Suprapubic skin (tissue), 4 donors: ENCODE results near the gene CENPS. TPM values are rescaled to one million over a fixed set of nuclear protein-coding genes. Genes with fewer than 3 reads are reported as not detected.
A peak's percentile ranks its signal among the peaks of the same experiment; 100 is the strongest.

Experiments
- DNase-seq, 2 donors: peaks; one replicate each; pipeline ENCODE4 v3.0.0-alpha.2; 2019; ENCODE audit warnings: low spot score in 2 of 2
- H3K27ac ChIP-seq: fragments of 200-600 bp; sonication (generic); one replicate; pipeline ENCODE4 v1.5.1; 2019
- H3K27me3 ChIP-seq: fragments of 200-600 bp; sonication (generic); one replicate; pipeline ENCODE4 v1.5.1; 2019
- H3K36me3 ChIP-seq: fragments of 200-600 bp; sonication (generic); one replicate; pipeline ENCODE4 v1.5.1; 2019
- H3K4me1 ChIP-seq: fragments of 200-600 bp; sonication (generic); one replicate; pipeline ENCODE4 v1.5.1; 2019
- H3K4me3 ChIP-seq: fragments of 200-600 bp; sonication (generic); one replicate; pipeline ENCODE4 v1.5.1; 2019; ENCODE audit warnings: mild to moderate bottlenecking
- H3K9me3 ChIP-seq: fragments of 200-600 bp; sonication (generic); one replicate; pipeline ENCODE4 v1.5.1; 2019
- CTCF ChIP-seq, 2 donors: fragments of 200-600 bp in 1 of 2; fragments of 450-650 bp in 1 of 2; sonication (generic) in 1 of 2; IDR thresholded peaks; one replicate each; pipeline ENCODE4 v1.5.1; 2016 to 2019; ENCODE audit warnings: antibody characterized with exemption in 2 of 2, mild to moderate bottlenecking in 1 of 2, moderate library complexity in 1 of 2
- EP300 ChIP-seq: sonication (generic); formaldehyde crosslinking; IDR thresholded peaks from one replicate; pipeline ENCODE4 v1.6.1; 2017; ENCODE audit warnings: antibody characterized with exemption
- POLR2A ChIP-seq, 2 donors: fragments of 450-650 bp; IDR thresholded peaks; one replicate each; pipeline ENCODE4 v1.6.1; 2017; ENCODE audit warnings: antibody characterized with exemption in 2 of 2, mild to moderate bottlenecking in 2 of 2, moderate library complexity in 2 of 2
- POLR2AphosphoS5 ChIP-seq, 3 donors: sonication (generic); formaldehyde crosslinking; IDR thresholded peaks; one replicate each; pipeline ENCODE4 v1.6.1; 2017; ENCODE audit warnings: antibody characterized with exemption in 3 of 3
- WGBS: methylation state at CpG from one replicate; pipeline ENCODE4 v1.1.5; 2018; 5-methylcytosine and 5-hydroxymethylcytosine counted together
- total RNA-seq, 4 donors: library from RNA; depleted of rRNA; stranded (reverse); fragments of >200 nt; gene quantifications; one replicate each; pipeline ENCODE4 v1.1.0, GENCODE V29; 2016

Gene CENPS
- total RNA-seq, 4 donors from 2014 or later: 0.62 to 3.6 (median 2.5) TPM; not detected in 1

- Histone ChIP-seq H3K4me1 (peaks cover 26% of the 10 kb centered on the region), H3K27ac (peak overlapping the region; percentile 81), H3K4me3 (peak overlapping the region; percentile 10), H3K36me3 (no peaks in the 10 kb centered on the region), H3K9me3 (no peaks in the 10 kb centered on the region), H3K27me3 (no peaks in the 10 kb centered on the region)
- 9% methylated on average over 3 of the region's 3 CpGs for WGBS
- no peak for DNase-seq
- no peak for TF ChIP-seq POLR2AphosphoS5 (IDR thresholded peaks at IDR 0.05)
- no peak for TF ChIP-seq POLR2A (IDR thresholded peaks at IDR 0.05)
- no peak for TF ChIP-seq EP300
- TF ChIP-seq CTCF (IDR thresholded peaks at IDR 0.05): no peak
Measured at GRCh38 chr1:10387677-10388386, 42.4 kb upstream of the CENPS start.

GRCh38 chr1:10388387-10388715 is 41.9 kb upstream of the CENPS start:
- no peak overlapping the region for H3K4me3 ChIP-seq
- H3K27me3 ChIP-seq: no peaks in the 10 kb centered on the region
- H3K27ac ChIP-seq: peak overlapping the region; percentile 81
- no peaks in the 10 kb centered on the region for H3K36me3 ChIP-seq
- no peak for TF ChIP-seq CTCF (IDR thresholded peaks at IDR 0.05)
- no peak for TF ChIP-seq POLR2A (IDR thresholded peaks at IDR 0.05)
- no peak for TF ChIP-seq EP300
- TF ChIP-seq POLR2AphosphoS5 (IDR thresholded peaks at IDR 0.05): no peak
- H3K4me1 ChIP-seq: peaks cover 26% of the 10 kb centered on the region
- no peak for DNase-seq
- WGBS: 57% methylated on average over 3 of the region's 3 CpGs
- no peaks in the 10 kb centered on the region for H3K9me3 ChIP-seq

GRCh38 chr1:10389271-10389973 is 40.8 kb upstream of the CENPS start:
- DNase-seq: no peak
- Histone ChIP-seq H3K36me3 (no peaks in the 10 kb centered on the region), H3K27me3 (no peaks in the 10 kb centered on the region), H3K27ac (no peak overlapping the region), H3K9me3 (no peaks in the 10 kb centered on the region), H3K4me3 (no peak overlapping the region), H3K4me1 (peaks cover 26% of the 10 kb centered on the region)
- TF ChIP-seq EP300: no peak
- no peak for TF ChIP-seq POLR2A (IDR thresholded peaks at IDR 0.05)
- no peak for TF ChIP-seq CTCF (IDR thresholded peaks at IDR 0.05)
- no peak for TF ChIP-seq POLR2AphosphoS5 (IDR thresholded peaks at IDR 0.05)
- 91% methylated on average over 6 of the region's 6 CpGs for WGBS

GRCh38 chr1:10396870-10397269 is 33.4 kb upstream of the CENPS start:
- Histone ChIP-seq H3K27ac (no peak overlapping the region), H3K27me3 (no peaks in the 10 kb centered on the region), H3K4me3 (no peak overlapping the region), H3K36me3 (peaks cover 1% of the 10 kb centered on the region), H3K4me1 (peaks cover 26% of the 10 kb centered on the region), H3K9me3 (no peaks in the 10 kb centered on the region)
- TF ChIP-seq POLR2A (IDR thresholded peaks at IDR 0.05): no peak
- no peak for TF ChIP-seq EP300
- TF ChIP-seq CTCF (IDR thresholded peaks at IDR 0.05): no peak
- no peak for TF ChIP-seq POLR2AphosphoS5 (IDR thresholded peaks at IDR 0.05)
- DNase-seq: no peak
- WGBS: 86% methylated on average over 3 of the region's 3 CpGs

GRCh38 chr1:10398278-10398733 is 31.9 kb upstream of the CENPS start:
- H3K4me3 ChIP-seq: peak overlapping the region; percentile 66
- no peak for DNase-seq
- no peak overlapping the region for H3K27ac ChIP-seq
- TF ChIP-seq POLR2AphosphoS5 (IDR thresholded peaks at IDR 0.05) (no peak), CTCF (IDR thresholded peaks at IDR 0.05) (no peak), POLR2A (IDR thresholded peaks at IDR 0.05) (no peak), EP300 (no peak)
- WGBS: 4% methylated on average over 12 of the region's 34 CpGs
- no peaks in the 10 kb centered on the region for H3K27me3 ChIP-seq
- H3K36me3 ChIP-seq: peaks cover 12% of the 10 kb centered on the region
- peaks cover 26% of the 10 kb centered on the region for H3K4me1 ChIP-seq
- no peaks in the 10 kb centered on the region for H3K9me3 ChIP-seq
